Effector CD4-positive, alpha-beta T cell (primary cell): ENCODE measurements around the gene PDF.
"Not testable (repeated sequence)": the region's sequence is repeated elsewhere in the genome, so short reads cannot be mapped to it uniquely, and the experiment has no call there.

Experiments used
- DNase-seq: peaks from one replicate; pipeline ENCODE4 v3.0.0-alpha.2; 2020

Gene PDF

DNA sequence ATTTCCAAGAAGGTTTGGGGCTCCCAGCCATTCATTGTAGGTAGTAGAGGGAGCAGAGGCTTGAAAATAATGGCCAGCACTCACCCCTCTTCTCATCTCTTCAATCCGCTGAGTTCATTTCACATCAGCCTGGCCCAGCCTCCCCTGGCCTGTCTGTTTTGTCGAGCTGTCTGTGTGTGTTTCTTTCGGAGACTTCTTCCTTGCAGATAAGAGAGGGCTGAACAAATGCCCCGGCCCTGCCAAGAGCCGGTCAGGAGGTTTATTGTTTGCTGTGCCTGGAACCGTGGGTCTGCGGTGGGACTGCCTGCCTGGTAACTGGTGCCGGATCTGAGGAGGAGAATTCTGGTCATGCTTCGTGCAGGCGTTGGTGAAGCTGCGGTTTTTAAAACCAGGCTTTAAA lies 15.9 kb downstream of the PDF start:
- DNase-seq, result no peak

DNA sequence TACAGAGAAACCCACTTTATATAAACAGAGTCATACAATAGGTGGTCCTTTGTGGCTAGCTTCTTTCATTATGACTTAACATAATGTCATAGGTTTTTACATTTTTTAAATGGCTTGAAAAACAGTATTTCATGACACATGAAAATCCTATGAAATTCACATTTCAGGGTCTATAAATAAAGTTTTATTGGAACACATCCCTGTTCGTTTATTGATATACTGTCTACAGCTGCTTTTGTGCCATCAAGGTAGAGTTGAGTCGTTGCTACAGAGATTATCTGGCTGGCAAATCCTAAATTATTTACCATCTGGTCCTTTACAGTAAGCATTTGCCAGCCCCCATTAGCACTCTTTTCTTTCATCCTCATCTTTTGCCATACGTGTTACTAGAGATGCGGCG lies 16.9 kb downstream of the PDF start:
- DNase-seq, result no peak

DNA sequence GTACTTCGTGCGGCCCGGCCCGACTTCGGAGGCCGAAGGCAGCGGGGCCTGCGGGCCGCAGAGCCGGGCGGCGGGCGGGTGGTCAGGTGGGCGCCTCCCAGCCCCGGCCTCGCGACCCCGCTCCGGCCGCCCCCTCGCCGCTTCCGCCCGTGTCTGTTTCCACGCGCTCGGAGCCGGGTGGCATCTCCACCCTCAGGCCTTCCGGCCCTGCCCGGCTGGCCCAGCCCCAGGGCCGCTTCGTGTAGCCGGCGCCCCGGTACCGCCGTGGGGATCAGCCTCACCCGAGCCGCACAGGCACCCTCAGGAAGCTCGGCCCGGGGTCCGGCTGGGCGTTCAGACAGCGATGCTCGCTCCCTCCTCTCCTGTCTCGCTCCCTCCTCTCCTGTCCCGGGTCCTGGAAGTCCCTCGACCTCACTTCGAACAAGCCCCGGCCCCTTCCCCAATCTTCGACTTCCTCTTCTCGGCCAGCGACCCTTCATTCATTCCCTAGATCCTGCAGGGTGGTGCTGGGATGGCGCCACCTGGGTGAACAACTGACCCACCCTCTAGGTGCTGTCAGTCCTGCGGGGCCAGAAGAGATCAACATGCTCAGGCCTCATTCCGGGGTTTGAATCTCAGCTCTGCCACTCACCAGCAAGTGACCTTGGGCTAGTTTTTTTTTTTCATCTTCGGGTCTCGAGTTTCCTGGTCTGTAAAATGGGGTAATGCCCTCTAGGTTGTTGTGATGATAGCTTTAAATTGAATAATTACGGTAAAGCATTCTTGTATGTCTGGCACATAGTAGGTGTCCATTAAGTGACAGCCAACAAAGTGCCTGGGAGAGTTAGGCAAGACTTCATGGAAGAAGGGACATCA lies 18.6 kb downstream of the PDF start:
- DNase-seq, result peak; percentile 19

DNA sequence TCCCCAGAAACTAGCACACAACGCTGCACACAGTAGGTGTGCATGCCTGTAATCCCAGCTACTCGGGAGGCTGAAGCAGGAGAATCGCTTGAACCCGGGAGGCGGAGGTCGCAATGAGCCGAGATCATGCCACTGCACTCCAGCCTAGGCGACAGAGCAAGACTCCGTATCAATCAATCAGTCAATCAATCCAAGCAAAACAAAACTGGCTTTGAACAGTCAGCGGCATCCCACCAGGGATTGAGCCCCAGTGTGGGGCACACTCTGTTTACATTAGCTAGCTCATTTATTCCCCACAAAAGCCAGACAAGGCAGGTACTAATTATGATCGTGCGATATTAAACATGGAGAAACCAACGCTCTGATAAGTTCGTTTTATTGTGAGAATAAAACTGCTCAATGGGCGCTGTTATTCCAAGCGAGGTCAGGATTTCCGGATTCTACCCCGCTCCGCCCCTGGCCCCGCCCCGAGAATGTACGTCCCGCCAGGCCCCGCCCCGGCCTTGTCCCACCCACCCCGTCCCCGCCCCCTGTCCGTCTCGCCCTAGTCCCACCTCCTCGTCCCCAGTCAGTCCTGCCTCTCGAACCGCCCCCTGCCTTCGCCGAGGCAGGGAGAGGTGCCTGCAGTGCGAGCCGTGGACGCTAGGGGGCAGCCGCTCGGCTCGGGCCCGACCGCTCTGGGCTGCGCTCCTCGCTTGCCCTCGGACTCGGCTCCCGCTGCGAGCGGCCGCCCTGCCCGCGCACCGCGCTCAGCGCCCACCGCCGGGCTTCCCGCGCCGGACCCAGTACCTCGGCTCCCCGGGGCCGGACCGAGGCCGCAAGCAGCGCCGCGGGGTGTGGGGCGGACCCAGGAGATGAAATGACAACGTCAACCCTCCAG lies 19.5 kb downstream of the PDF start, which contains the start of gene VPS4A:
Gene VPS4A (plus strand): TSS at position 698 of the 880 bp plus-strand sequence. CDS start 162 bp downstream, at position 860.
- peak; percentile 97 for DNase-seq

DNA sequence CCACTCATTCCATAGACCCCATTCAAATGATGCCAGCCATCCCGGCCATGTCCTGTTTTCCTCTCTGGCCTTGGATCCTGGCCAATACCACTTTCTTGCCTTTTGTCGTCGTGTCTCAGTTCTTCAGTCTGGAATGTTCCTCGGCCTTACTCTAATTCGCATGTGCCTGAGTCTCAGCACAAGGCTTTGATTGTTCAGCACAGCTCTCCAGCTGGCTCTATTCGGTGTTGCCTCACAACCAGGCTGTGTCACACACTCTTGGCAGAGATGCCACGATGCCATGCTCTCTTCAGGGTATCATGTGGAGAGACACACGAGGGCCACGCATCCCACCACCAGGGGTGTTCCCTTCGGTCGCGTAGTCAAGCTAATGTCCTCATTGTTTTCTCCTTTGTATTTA lies 21.1 kb downstream of the PDF start:
- DNase-seq, result no peak

DNA sequence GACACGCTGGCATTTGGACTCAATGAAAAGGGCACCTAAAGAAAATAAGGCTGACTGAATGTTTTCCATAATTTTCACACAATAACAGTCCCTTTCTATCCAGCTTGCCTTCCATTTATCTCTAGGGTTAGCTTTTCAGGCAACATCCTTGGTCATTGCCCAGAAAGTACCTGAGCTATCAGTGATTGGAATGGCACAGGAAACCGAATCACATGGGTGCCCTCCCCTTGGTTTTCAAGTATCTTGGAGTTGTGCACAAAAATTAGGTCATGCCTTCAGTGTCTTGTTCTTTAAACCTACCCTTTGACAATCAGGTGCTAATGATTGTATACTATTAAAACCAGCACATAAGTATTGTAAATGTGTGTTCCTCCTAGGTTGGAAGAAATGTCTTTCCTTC lies 22.5 kb downstream of the PDF start:
- no peak for DNase-seq

DNA sequence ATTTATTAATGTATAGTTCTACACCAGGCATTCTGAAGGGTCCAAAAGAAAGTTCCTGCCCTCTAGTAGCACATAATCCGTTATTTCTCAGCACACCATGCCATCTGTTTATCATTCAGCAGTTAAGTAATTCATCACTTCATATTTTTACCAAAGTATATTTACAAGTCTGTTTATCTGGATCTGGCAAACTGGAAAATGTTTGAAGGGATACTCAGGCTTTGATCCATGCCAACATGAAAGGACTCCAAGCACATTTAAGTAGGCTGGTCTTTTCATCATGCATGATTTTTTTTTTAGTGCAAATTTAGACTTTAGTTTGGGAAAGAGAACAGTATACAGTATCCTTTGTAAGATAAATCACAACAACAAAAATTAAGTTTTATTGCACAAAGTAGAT lies 23.3 kb downstream of the PDF start:
- no peak for DNase-seq

DNA sequence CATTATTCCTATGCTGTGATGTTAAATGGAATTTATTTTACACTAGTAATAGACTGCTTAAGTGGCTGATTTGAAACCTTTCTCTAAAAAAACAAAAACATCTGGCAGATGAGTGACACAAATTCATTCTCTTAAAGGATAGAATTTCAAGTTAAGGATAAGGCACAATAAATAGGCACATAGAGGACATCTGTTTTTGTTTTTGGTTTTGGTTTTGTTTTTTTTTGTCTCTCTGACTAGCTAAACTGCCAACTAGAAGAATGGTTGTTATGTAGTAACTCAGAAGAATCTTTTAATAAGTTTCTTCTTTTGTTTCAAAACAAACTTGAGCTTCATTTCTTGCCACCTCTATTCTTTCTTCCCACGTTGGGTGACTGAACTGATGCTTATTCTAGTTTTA lies 24.4 kb downstream of the PDF start:
- DNase-seq, result no peak

DNA sequence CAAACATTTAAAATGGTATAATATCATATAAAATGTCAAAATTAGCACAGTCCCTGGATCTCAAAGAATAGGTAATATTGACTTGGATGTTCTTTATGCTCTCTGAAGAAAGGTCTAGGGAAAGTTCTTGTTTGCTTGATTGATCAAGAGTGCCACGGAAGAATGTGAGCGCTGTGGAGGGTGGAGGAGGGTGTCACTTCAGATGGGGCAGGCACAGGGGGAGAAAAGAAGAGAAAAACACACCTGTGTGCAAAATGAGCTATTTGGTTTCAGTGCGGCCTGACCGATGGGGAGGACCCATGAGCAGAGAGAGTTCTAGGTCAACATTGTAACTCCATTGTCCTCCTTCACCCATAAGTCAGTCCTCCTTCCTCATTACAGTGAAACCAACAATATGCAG lies 28.1 kb downstream of the PDF start:
- no peak for DNase-seq

DNA sequence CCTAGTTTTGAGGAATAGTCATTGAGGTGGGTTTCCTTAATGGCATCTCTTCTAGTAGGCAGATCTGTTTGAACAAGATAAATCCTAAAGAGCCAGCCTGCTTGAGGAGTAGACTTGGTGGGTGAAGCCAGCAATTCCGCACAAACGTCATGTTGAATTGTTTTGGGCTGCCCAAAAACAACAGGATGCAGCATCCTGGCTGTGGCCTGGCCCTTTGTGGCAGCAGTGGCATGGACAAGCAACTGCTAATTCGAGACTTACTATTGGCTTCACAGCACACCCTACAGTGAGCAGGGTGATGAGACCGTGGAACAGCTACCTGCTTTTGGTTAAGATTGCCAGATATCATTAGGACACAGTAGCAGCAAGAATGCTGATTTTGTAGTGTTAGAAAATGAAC lies 28.5 kb downstream of the PDF start:
- DNase-seq, result no peak

DNA sequence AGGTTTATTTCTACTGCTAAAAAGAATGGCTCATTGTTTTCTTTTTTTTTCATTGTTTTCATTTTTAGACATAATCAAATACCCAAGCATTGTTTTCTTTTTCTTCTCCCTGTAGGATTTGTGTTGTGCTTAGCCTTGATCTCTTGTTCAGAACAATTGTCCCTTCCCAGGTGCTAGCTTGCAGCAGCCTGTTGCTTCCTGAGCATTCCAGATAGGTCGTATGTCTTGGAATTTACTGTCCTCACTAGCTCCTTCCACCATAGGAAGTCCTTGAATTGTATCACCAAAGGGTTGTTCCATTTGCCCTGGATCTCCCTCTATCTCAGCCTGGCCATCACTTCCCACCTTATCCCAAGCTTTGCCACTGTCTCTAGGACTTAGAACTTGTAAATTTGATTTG lies 29.2 kb downstream of the PDF start:
- no peak for DNase-seq

DNA sequence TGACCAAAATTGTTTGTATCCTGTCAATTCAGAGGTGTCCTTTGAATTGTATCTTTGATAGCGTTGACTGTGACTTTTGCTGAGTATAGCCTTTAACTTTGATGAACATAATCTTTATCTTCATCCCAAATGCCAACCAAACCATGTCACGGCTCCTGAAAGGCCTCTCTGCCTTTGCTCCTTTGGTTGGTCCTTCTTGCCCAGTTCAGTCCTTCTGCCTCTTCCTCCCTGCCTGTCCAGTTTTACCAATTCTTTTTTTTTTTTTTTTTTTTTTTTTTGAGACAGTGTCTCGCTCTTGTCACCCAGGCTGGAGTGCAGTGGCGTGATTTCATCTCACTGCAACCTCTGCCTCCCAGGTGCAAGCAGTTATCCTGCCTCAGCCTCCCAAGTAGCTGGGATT lies 32.1 kb downstream of the PDF start:
- no peak for DNase-seq

DNA sequence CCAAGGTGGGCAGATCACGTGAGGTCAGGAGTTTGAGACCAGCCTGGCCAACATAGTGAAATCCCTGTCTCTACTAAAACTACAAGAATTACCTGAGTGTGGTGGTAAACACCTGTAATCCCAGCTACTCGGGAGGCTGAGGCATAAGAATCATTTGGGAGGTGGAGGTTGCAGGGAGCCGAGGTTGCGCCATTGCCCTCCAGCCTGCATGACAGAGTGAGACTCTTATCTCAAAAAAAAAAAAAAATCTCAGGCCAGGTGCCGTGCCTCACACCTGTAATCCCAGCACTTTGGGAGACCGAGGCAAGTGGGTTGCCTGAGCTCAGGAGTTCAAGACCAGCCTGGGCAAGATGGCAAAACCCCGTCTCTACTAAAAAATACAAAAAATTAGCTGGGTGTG lies 33.6 kb downstream of the PDF start:
- not testable (repeated sequence) for DNase-seq

DNA sequence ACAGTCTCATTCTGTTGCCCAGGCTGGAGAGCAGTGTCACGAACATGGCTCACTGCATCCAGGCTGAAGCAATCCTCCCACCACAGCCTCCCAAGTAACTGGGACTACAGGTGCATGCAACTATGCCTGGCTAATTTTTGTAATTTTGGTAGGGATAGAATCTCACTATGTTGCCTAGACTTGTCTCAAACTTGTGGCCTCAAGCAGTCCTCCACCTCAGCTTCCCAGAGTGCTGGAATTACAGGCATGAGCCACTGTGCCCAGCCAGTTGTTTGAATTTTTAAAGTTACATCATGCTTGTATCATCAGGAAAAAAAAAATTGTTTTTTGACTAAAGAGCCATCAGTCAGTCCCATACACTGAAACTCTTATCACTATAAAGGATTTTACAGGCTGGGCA lies 36.3 kb downstream of the PDF start:
- no peak for DNase-seq

DNA sequence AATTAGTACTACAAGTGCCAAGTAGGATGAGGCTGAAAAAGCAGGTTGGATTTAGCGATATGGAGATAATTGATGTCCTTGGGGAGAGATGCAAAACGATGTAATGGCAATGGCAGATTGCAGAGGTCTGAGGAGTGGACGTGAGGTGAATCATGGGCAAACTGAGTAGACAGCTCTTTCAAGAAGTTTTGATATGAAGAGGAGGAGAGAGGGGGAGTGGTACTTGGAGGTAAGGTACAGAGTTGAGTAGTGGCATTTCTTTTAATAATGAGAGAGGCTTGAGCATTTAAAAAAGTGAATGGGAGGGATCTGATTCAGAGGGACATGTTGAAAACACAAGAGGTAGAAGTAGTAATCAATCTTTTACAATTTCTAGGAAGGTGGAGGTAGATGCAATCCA lies 37.0 kb downstream of the PDF start:
- no peak for DNase-seq

DNA sequence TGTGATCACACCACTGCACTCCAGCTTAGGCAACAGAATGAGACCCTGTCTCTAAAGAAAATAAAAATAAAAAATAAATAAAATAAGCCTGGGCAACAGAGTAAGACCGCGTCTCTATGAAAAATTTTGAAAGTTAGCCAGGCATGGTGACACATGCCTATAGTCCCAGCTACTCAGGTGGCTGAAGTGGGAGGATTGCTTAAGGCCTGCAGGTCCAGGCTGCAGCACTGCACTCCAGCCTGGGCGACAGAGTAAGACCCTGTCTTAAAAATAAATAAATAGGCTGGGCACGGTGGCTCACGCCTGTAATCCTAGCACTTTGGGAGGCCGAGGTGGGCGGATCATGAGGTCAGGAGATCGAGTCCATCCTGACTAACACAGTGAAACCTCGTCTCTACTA lies 38.7 kb downstream of the PDF start:
- not testable (repeated sequence) for DNase-seq

DNA sequence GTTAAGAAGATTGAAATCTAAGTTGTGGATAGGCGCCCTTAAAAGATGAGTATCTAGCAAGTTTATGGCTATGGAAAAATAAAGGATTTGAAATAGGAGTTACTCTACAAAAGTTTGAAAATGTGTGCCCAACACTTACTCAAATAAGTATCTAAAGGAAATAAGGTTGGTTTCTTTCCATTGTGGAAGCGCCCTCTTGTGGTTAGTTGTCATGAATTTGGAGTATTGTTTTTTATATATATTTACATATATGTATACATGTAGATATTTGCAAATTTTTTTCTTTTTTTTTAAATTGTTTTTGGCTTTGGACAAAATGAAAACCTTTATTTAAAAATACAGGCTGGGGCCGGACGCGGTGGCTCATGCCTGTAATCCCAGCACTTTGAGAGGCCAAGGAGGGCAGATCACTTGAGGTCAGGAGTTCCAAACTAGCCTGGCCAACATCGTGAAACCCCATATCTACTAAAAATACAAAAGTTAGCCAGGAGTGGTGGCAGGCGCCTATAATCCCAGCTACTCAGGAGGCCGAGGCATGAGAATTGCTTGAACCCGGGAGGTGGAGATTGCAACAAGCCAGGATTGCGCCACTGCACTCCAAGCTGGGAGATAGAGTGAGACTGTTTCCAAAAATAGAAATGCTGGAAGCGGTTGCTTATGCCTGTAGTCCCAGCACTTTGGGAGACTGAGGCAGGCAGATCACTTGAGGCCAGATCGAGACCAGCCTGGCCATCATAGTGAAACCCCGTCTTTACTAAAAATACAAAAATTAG lies 43.3 kb downstream of the PDF start:
- peak; percentile 39 for DNase-seq

DNA sequence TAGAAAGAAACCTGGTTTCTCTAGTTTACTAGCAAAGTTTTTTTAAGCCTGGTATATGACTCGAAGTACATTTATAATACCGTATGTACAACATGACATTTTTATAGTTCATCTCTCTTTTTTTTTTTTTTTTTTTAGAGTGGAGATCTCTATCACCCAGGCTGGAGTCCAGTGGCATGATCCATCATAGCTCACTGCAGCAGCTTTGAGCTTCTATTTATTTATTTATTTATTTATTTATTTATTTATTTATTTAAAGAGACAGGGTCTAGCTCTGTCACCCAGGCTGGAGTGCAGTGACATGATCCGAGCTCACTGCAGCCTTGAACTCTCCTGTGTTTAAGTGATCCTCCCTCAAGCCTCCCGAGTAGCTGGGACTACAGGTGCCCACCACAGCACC lies 45.1 kb downstream of the PDF start:
- DNase-seq, result no peak

DNA sequence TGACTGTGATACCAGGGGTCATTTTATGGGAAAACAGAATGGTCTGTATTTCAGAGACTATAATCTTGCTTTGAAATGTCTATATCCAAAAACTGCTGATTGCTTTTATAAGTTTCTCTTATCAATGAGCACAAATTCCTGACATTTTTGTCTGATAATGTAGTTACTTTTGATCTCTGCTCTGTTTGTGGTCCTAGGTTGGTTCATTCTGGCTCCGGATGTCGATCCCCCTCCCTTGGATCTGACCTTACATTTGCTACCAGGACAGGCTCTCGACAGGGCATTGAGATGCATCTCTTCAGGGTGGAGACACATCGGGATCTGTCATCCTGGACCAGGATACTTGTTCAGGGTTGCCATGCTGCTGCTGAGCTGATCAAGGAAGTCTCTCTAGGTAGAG lies 46.5 kb downstream of the PDF start:
- no peak for DNase-seq

DNA sequence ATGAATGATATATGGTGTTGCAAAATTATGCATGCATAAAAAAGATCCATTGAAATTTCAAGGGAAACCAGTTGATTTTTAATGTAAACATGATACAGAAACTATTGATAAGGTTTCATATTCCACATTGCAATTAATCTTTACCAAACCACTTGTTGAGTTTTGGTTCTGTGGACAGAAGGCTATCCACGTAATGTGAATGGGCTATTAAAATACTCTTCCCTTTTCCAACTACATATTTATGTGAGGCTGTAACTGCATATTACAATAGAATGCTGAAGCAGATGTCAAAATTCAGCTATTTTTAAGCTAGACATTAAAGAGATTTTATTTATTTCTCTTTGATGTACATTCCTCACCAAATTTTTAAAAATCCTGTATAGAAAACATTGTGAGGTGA lies 53.0 kb downstream of the PDF start:
- DNase-seq, result no peak
